SK-N-SH (cell line): ENCODE results near the gene TPCN2. TPM values are rescaled to one million over a fixed set of nuclear protein-coding genes. Genes with fewer than 3 reads are reported as not detected.
A peak's percentile ranks its signal among the peaks of the same experiment; 100 is the strongest.

Experiments used
- CTCF ChIA-PET: fragments of 300-600, 350-600 bp; formaldehyde crosslinking; extraction: SDS; loops from one replicate; lab custom pipeline; 2021; lab: Yijun Ruan, JAX
- POLR2A ChIA-PET: fragments of 350-600 bp; sonication (Branson Sonifier 250); formaldehyde crosslinking; extraction: SDS; loops from one replicate; lab custom pipeline; 2020; ENCODE audit warnings: antibody characterized with exemption, inconsistent platforms; lab: Yijun Ruan, JAX
- DNase-seq: peaks from one replicate; pipeline ENCODE4 v3.0.0; 2012
- H2AFZ ChIP-seq: fragments of 200-600 bp; sonication (generic); 2 replicates; pipeline ENCODE4 v1.8.1; 2016; ENCODE audit warnings: antibody characterized with exemption, mild to moderate bottlenecking, low read depth
- H3F3A ChIP-seq: fragments of 200-600 bp; sonication (generic); replicated peaks from 2 replicates; pipeline ENCODE3; 2016; ENCODE audit warnings: antibody characterized with exemption, mild to moderate bottlenecking; ENCODE audit not compliant: insufficient read depth
- H3K27ac ChIP-seq, 2 experiments: fragments of 200-500 bp in 1 of 2; fragments of 200-600 bp in 1 of 2; sonication (Bioruptor generic) in 1 of 2; sonication (generic), shearing (Covaris generic) in 1 of 2; 2 replicates each; pipeline versions ENCODE4 v1.5.1 to v1.6.1; 2014 to 2016; ENCODE audit warnings: low read depth in 2 of 2, inconsistent platforms in 1 of 2, low read length in 1 of 2, mild to moderate bottlenecking in 1 of 2, mixed read lengths in 1 of 2
- H3K27me3 ChIP-seq: fragments of 200-600 bp; sonication (generic), shearing (Covaris generic); 2 replicates; pipeline ENCODE4 v1.6.1; 2016; ENCODE audit warnings: mixed run types; ENCODE audit not compliant: insufficient read depth
- H3K36me3 ChIP-seq, 2 experiments: fragments of 200-500 bp in 1 of 2; fragments of 200-600 bp in 1 of 2; sonication (Bioruptor generic) in 1 of 2; sonication (generic) in 1 of 2; replicated peaks in 1 of 2; 2 replicates each; pipeline versions ENCODE3 to v1.5.1; 2014 to 2016; ENCODE audit warnings: low read length in 1 of 2, mild to moderate bottlenecking in 1 of 2; ENCODE audit not compliant: insufficient read depth in 2 of 2, control insufficient read depth in 1 of 2
- H3K4me1 ChIP-seq, 2 experiments: fragments of 200-500 bp in 1 of 2; fragments of 200-600 bp in 1 of 2; sonication (Bioruptor generic) in 1 of 2; sonication (generic), shearing (Covaris generic) in 1 of 2; 2 replicates each; pipeline versions ENCODE4 v1.5.1 to v1.6.1; 2014 to 2016; ENCODE audit warnings: low read depth in 1 of 2, low read length in 1 of 2, mixed run types in 1 of 2; ENCODE audit not compliant: insufficient read depth in 2 of 2, control insufficient read depth in 1 of 2
- H3K4me2 ChIP-seq: fragments of 200-600 bp; sonication (generic), shearing (Covaris generic); 2 replicates; pipeline ENCODE4 v1.6.1; 2017; ENCODE audit warnings: mixed run types
- H3K4me3 ChIP-seq, 2 experiments: fragments of 200-500 bp in 1 of 2; fragments of 200-600 bp in 1 of 2; sonication (Bioruptor generic) in 1 of 2; sonication (generic), shearing (Covaris generic) in 1 of 2; 2 replicates each; pipeline versions ENCODE4 v1.5.1 to v1.8.1; 2014 to 2016; ENCODE audit warnings: low read depth in 2 of 2, inconsistent platforms in 1 of 2, low read length in 1 of 2, mild to moderate bottlenecking in 1 of 2, mixed read lengths in 1 of 2, moderate library complexity in 1 of 2
- H3K79me2 ChIP-seq: fragments of 200-600 bp; sonication (generic); 2 replicates; pipeline ENCODE4 v1.8.1; 2017; ENCODE audit warnings: mild to moderate bottlenecking; ENCODE audit not compliant: insufficient read depth
- H3K9ac ChIP-seq: fragments of 200-600 bp; sonication (generic); 2 replicates; pipeline ENCODE4 v1.6.1; 2017; ENCODE audit warnings: mixed run types
- H3K9me2 ChIP-seq: fragments of 200-600 bp; sonication (generic); 2 replicates; pipeline ENCODE4 v1.6.1; 2017; ENCODE audit warnings: mixed run types
- H3K9me3 ChIP-seq: fragments of 200-600 bp; sonication (generic); 2 replicates; pipeline ENCODE4 v1.6.1; 2017; ENCODE audit warnings: mixed run types, mild to moderate bottlenecking, moderate library complexity
- H4K20me1 ChIP-seq: fragments of 200-600 bp; sonication (generic); 2 replicates; pipeline ENCODE4 v1.6.1; 2017; ENCODE audit warnings: mild to moderate bottlenecking, mixed run types; ENCODE audit not compliant: insufficient read depth
- CHD2 ChIP-seq: fragments of 150-350 bp; IDR thresholded peaks from 2 replicates; pipeline ENCODE4 v1.6.1; 2018; ENCODE audit warnings: low read length; ENCODE audit not compliant: partially characterized antibody
- ELF1 ChIP-seq: IDR thresholded peaks from 2 replicates; pipeline ENCODE4 v1.4.0; 2012
- FOSL2 ChIP-seq: IDR thresholded peaks from 2 replicates; pipeline ENCODE4 v1.4.0; 2012; ENCODE audit warnings: low read depth, mild to moderate bottlenecking, moderate library complexity, borderline replicate concordance
- GABPA ChIP-seq: IDR thresholded peaks from 2 replicates; pipeline ENCODE4 v1.4.0; 2012; ENCODE audit warnings: low read depth, mild to moderate bottlenecking
- JUND ChIP-seq: IDR thresholded peaks from 2 replicates; pipeline ENCODE4 v1.4.0; 2012
- MAX ChIP-seq: IDR thresholded peaks from 2 replicates; pipeline ENCODE4 v1.4.0; 2012; ENCODE audit warnings: low read depth
- MXI1 ChIP-seq: IDR thresholded peaks from 2 replicates; pipeline ENCODE4 v1.6.1; 2012; ENCODE audit warnings: mild to moderate bottlenecking, low read depth, low read length, improper control_type of control experiment
- NFIC ChIP-seq: IDR thresholded peaks from 2 replicates; pipeline ENCODE4 v1.4.0; 2012; ENCODE audit warnings: borderline replicate concordance
- SIN3A ChIP-seq: IDR thresholded peaks from 2 replicates; pipeline ENCODE4 v1.6.1; 2012; ENCODE audit warnings: low read depth, mild to moderate bottlenecking, low read length, moderate library complexity, borderline replicate concordance
- SMC3 ChIP-seq: IDR thresholded peaks from 2 replicates; pipeline ENCODE4 v1.6.1; 2012; ENCODE audit warnings: low read depth, low read length, improper control_type of control experiment
- TAF1 ChIP-seq: IDR thresholded peaks from 2 replicates; pipeline ENCODE4 v1.6.1; 2012; ENCODE audit warnings: low read depth, mild to moderate bottlenecking, low read length, moderate library complexity, borderline replicate concordance
- USF1 ChIP-seq: IDR thresholded peaks from 2 replicates; pipeline ENCODE4 v1.4.0; 2012; ENCODE audit warnings: low read depth, borderline replicate concordance
- YY1 ChIP-seq: IDR thresholded peaks from 2 replicates; pipeline ENCODE4 v1.4.0; 2012; ENCODE audit warnings: low read depth, mild to moderate bottlenecking
- WGBS: methylation state at CpG from one replicate; pipeline ENCODE4 v1.1.6; 2017; ENCODE audit warnings: low lambda C conversion rate; 5-methylcytosine and 5-hydroxymethylcytosine counted together
- polyA plus RNA-seq, 3 experiments: library from polyadenylated mRNA; depleted of rRNA; stranded (reverse); fragments of >200 nt; gene quantifications; 2 replicates each; pipeline ENCODE4 v1.2.3, GENCODE V29; 2012

TPCN2 gene
- polyA plus RNA-seq, 1 of the 3 experiments (the other 2 are of a cell fraction) = 8.7 TPM

GRCh38 chr11:69104856-69105395 is 56.2 kb downstream of the TPCN2 start:
- H3K79me2 ChIP-seq = no peaks in the 10 kb centered on the region
- ChIA-PET POLR2A (interaction anchor here (1.2 to 2.4 kb wide), 6 partner anchors 53 to 551 kb away, joined by 3 to 27 read pairs (median 6); no protein-coding TSS in a partner anchor), CTCF (interaction anchor here (1.0 to 14.1 kb wide), 9 partner anchors 10 to 563 kb away, joined by 3 to 403 read pairs (median 10); partner anchors contain the start of gene CCND1)
- TF ChIP-seq SIN3A (no peak), GABPA (no peak), ELF1 (no peak), CHD2 (no peak), TAF1 (no peak), YY1 (no peak), FOSL2 (no peak), NFIC (no peak)
- no peaks in the 10 kb centered on the region for H4K20me1 ChIP-seq
- 95% methylated on average over 10 of the region's 21 CpGs for WGBS
- DNase-seq = no peak
- H3K4me2 ChIP-seq = no peak overlapping the region
- H3K9me3 ChIP-seq = no peaks in the 10 kb centered on the region
- no peak overlapping the region for H3K9ac ChIP-seq
- no peaks in the 10 kb centered on the region for H3K27me3 ChIP-seq
- H3K4me3 ChIP-seq = no peak overlapping the region
- peak overlapping the region in 1 of 2 experiments; percentile 78; a peak in 2 of 4 replicates for H3K27ac ChIP-seq
- H3K9me2 ChIP-seq = no peaks in the 10 kb centered on the region
- no peak overlapping the region for H2AFZ ChIP-seq
- H3F3A ChIP-seq = no peaks in the 10 kb centered on the region
- H3K4me1 ChIP-seq = peaks cover 10 to 34% of the 10 kb centered on the region in 2 experiments; a peak in 2 of 4 replicates
- no peaks in the 10 kb centered on the region for H3K36me3 ChIP-seq

GRCh38 chr11:69105461-69106030 is 56.8 kb downstream of the TPCN2 start:
- H3K36me3 ChIP-seq = no peaks in the 10 kb centered on the region
- no peaks in the 10 kb centered on the region for H3K79me2 ChIP-seq
- H3K9ac ChIP-seq = no peak overlapping the region
- no peak overlapping the region for H2AFZ ChIP-seq
- TF ChIP-seq SMC3 (no peak), USF1 (no peak), MAX (no peak), JUND (no peak), MXI1 (no peak), YY1 (no peak)
- H3K27ac ChIP-seq = peak overlapping the region in 1 of 2 experiments; percentile 78; a peak in 2 of 4 replicates
- no peak overlapping the region for H3K4me3 ChIP-seq
- DNase-seq = peak; percentile 80
- no peaks in the 10 kb centered on the region for H3K27me3 ChIP-seq
- H3K4me1 ChIP-seq = peaks cover 10 to 34% of the 10 kb centered on the region in 2 experiments; a peak in 2 of 4 replicates
- H4K20me1 ChIP-seq = no peaks in the 10 kb centered on the region
- ChIA-PET POLR2A (interaction anchor here (1.2 to 2.4 kb wide), 6 partner anchors 53 to 550 kb away, joined by 3 to 27 read pairs (median 6); no protein-coding TSS in a partner anchor), CTCF (interaction anchor here (0.8 to 14.1 kb wide), 13 partner anchors 9 to 563 kb away, joined by 3 to 403 read pairs (median 5); partner anchors contain the start of gene CCND1)
- WGBS = 67% methylated on average over 8 of the region's 18 CpGs
- H3F3A ChIP-seq = no peaks in the 10 kb centered on the region
- no peaks in the 10 kb centered on the region for H3K9me3 ChIP-seq
- H3K9me2 ChIP-seq = no peaks in the 10 kb centered on the region
- H3K4me2 ChIP-seq = no peak overlapping the region
